Measurements from ENCODE around the gene CHN2. TPM values are rescaled to one million over a fixed set of nuclear protein-coding genes. Genes with fewer than 3 reads are reported as not detected.

Gene CHN2
- total RNA-seq, 1 experiment from 2014 or later = 5.0 TPM

GRCh38 chr7:29329686-29330085, 135.1 kb downstream of the CHN2 start:
- Mint-ChIP-seq H3K27ac (no peak overlapping the region), H3K4me1 (peaks cover 24% of the 10 kb centered on the region), H3K4me3 (no peak overlapping the region), H3K9me3 (peaks cover 5% of the 10 kb centered on the region; the same call in 1 of the 2 replicates), H3K36me3 (no peaks in the 10 kb centered on the region), H3K27me3 (ENCODE audit: low read depth) (no peaks in the 10 kb centered on the region)
- POLR2A ChIA-PET = no interaction called here
- CTCF ChIA-PET = no interaction called here
- TF ChIP-seq ZBTB43 (CRISPR knock-in tag; IDR thresholded peaks at IDR 0.05) = no peak
- DNase-seq (ENCODE audit: low spot score) (no peak), ATAC-seq (no peak)

GRCh38 chr7:29330136-29330535, 135.6 kb downstream of the CHN2 start:
- H3K27me3 Mint-ChIP-seq (ENCODE audit: low read depth) = no peaks in the 10 kb centered on the region
- H3K4me1 Mint-ChIP-seq = peaks cover 19% of the 10 kb centered on the region
- no peak for ATAC-seq
- ChIA-PET POLR2A (no interaction called here), CTCF (no interaction called here)
- H3K36me3 Mint-ChIP-seq = no peaks in the 10 kb centered on the region
- no peak overlapping the region for H3K27ac Mint-ChIP-seq
- TF ChIP-seq ETV6 (CRISPR knock-in tag; IDR thresholded peaks at IDR 0.05) (no peak), FOXK1 (CRISPR knock-in tag; IDR thresholded peaks at IDR 0.05) (no peak), OVOL2 (CRISPR knock-in tag; IDR thresholded peaks at IDR 0.05; ENCODE audit: borderline replicate concordance) (no peak), ZBTB43 (CRISPR knock-in tag; IDR thresholded peaks at IDR 0.05) (no peak), CTCF (IDR thresholded peaks at IDR 0.05) (no peak), MAX (CRISPR knock-in tag; IDR thresholded peaks at IDR 0.05) (no peak), STAT6 (CRISPR knock-in tag; conservative IDR thresholded peaks at IDR 0.05; ENCODE audit: low read depth) (no peak), ZMAT4 (CRISPR knock-in tag; IDR thresholded peaks at IDR 0.05) (no peak)
- H3K9me3 Mint-ChIP-seq = peaks cover 5% of the 10 kb centered on the region; the same call in 1 of the 2 replicates
- H3K4me3 Mint-ChIP-seq = no peak overlapping the region
- no peak for DNase-seq (ENCODE audit: low spot score)

GRCh38 chr7:29331163-29331562, 136.6 kb downstream of the CHN2 start:
- CTCF ChIA-PET = no interaction called here
- TF ChIP-seq RORB (CRISPR knock-in tag; IDR thresholded peaks at IDR 0.05) = no peak
- no peak for TF ChIP-seq STAT6 (CRISPR knock-in tag; conservative IDR thresholded peaks at IDR 0.05; ENCODE audit: low read depth)
- TF ChIP-seq ZSCAN18 (CRISPR knock-in tag; IDR thresholded peaks at IDR 0.05) = no peak
- TF ChIP-seq MXD4 (CRISPR knock-in tag; IDR thresholded peaks at IDR 0.05; ENCODE audit: borderline replicate concordance) = no peak
- no peak for TF ChIP-seq ELF4 (CRISPR knock-in tag; IDR thresholded peaks at IDR 0.05; ENCODE audit: low read depth)
- TF ChIP-seq HMGXB4 (CRISPR knock-in tag; IDR thresholded peaks at IDR 0.05) = no peak
- TF ChIP-seq GRHL2 (CRISPR knock-in tag; IDR thresholded peaks at IDR 0.05; ENCODE audit: insufficient replicate concordance, severe bottlenecking) = no peak
- TF ChIP-seq FOXP4 (CRISPR knock-in tag; IDR thresholded peaks at IDR 0.05) = no peak

More at GRCh38 chr7:29331163-29331562, 136.6 kb downstream of the CHN2 start:
- no peak for ATAC-seq
- Mint-ChIP-seq H3K27ac (no peak overlapping the region), H3K36me3 (no peaks in the 10 kb centered on the region), H3K4me1 (peaks cover 10% of the 10 kb centered on the region), H3K9me3 (peaks cover 5% of the 10 kb centered on the region; the same call in 1 of the 2 replicates), H3K27me3 (ENCODE audit: low read depth) (no peaks in the 10 kb centered on the region), H3K4me3 (no peak overlapping the region)
- no peak for DNase-seq (ENCODE audit: low spot score)
- POLR2A ChIA-PET = no interaction called here

All from WTC11 (cell line).